Erythroblast (primary cell): Measurements from ENCODE around the gene EID2.

Experiments used
- GATA1 ChIP-seq: IDR thresholded peaks from 2 replicates; pipeline ENCODE4 v1.6.1; 2011; ENCODE audit warnings: low read depth, mild to moderate bottlenecking, control low read depth, low read length, moderate library complexity
- POLR2A ChIP-seq: IDR thresholded peaks from 2 replicates; pipeline ENCODE4 v1.6.1; 2011; ENCODE audit warnings: mild to moderate bottlenecking, low read length

DNA sequence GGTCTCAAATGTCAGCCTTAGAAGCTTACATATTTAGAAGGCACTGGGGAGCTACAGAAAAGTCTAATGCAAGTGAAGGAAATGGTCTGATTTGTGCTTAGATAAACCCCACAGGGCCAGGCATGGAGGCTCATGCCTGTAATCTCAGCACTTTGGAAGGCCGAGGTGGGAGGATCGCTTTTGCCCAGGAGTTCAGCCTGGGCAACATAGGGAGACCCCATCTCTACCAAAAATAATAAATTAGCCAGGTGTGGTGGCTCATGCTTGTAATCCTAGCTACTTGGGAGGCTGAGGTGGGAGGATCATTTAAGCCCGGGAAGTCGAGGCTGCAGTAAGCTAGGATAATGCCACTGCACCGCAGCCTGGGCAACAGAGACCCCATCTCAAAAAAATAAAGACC lies 43.9 kb downstream of the EID2 start:
- TF ChIP-seq POLR2A (no peak), GATA1 (no peak)
